GM18868 (cell line): ENCODE data around the gene CAMK1D.

Source experiments
- ATAC-seq: cut with Tn5 transposase; IDR thresholded peaks from one replicate; pipeline ENCODE4 v1.9.1; 2021; ENCODE audit warnings: mild to moderate bottlenecking, moderate library complexity; ENCODE audit not compliant: unreplicated experiment

The CAMK1D gene

GRCh38 chr10:12369982-12370381 is 20.6 kb downstream of the CAMK1D start:
- ATAC-seq = no peak

- ATAC-seq = no peak
These were observed 23.5 kb downstream of the CAMK1D start for GRCh38 chr10:12372846-12373245.

GRCh38 chr10:12375076-12375504 is 25.7 kb downstream of the CAMK1D start:
- ATAC-seq = no peak

DNA sequence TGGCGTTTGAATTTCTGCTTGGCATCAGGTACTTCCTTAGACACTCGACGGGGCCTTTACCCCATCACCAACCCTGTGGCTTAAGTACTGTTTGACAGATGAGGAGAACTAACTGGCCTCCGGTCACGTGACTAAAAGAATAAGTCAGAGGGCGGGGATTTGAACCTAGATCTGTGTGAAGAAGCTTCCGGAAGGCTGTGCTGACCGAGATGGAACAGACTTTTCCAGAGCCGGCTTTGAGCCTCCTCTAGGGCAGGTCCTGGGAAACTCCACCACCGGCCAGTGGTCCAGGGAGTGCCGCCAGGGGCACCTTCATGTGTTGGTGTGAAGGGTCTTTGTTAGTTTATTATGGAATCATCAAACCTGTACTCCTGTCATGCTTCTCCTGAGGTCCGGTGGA is 26.9 kb downstream of the CAMK1D start:
- no peak for ATAC-seq

DNA sequence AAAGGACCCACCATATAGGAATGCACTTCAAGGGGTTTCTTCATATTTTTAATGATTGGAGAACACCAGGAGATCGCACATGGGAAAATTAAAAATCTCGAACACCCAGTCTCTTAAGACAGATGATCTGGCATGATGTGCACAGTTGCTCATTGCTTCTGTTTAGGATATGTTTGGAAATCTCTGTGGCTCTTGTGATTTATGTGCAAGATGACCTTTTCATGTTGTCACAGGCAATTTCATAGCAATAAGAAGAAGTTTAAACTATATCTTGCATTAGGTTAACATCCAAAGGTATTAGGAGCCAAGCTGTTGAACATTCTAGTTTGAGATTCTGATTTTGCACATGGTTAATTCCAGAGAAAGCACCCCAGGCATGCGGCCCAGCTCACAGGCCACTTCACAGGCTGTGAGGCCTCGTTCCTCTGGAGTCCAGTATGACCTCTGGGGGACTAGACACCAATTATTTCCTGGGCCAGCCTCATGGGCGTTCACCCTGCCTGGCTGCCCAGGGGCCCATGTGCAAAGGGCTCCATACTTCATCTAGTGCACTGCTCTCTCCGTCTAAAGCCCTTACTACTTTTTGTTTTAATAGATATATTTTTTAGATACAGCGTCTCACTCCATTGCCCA is 28.4 kb downstream of the CAMK1D start:
- ATAC-seq = no peak

- ATAC-seq = no peak
These were observed 31.7 kb downstream of the CAMK1D start for GRCh38 chr10:12380999-12381398.

DNA sequence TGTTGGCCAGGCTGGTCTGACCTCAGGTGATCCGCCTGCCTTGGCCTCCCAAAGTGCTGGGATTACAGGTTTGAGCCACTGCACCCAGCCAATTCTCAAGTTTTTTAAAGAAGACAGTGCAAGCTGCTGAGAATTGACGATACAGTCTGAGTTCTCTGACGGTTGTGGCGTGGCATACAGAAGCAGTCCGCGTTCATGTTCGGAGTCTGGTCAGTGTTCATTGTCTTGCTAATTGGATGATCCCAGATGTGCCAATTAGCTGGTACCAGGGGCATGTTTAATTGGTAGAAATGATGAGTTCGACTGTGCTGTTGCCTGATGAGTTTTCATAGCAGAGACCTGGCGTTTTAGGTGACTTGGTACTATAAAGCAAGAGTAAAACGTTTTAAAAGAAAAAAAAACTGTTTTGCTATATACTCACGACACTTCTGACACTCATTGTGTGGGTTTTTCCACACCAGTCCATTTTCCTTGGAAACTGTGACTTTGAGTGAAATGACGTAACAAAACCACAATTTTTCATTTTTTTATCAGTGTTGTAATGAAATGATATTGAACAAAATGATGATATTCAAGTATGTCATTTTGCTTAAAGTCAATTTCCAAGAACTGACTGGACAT is 32.3 kb downstream of the CAMK1D start:
- ATAC-seq = no peak

DNA sequence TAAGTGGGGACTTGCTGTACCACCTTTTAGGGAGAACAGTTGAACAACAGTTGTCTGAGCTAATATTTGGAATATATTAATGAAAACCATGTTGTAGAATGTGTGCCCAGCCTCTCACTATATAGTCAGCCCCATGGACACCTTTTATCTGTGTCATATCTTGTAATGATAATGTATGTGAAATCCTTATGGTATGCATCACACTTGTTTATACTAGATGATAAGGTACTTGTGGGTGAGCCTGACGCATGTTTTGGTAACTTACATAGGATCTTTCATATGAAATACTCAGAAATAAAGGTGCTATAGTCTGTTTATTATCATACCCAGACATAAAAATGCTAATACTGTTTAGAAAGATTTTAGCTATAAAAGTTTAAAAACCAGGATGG is 32.8 kb downstream of the CAMK1D start:
- no peak for ATAC-seq

- ATAC-seq = no peak
These were observed 33.7 kb downstream of the CAMK1D start for GRCh38 chr10:12382956-12383531.

- no peak for ATAC-seq
These were observed 35.6 kb downstream of the CAMK1D start for GRCh38 chr10:12384906-12385305.

- no peak for ATAC-seq
These were observed 38.3 kb downstream of the CAMK1D start for GRCh38 chr10:12387561-12388210.

DNA sequence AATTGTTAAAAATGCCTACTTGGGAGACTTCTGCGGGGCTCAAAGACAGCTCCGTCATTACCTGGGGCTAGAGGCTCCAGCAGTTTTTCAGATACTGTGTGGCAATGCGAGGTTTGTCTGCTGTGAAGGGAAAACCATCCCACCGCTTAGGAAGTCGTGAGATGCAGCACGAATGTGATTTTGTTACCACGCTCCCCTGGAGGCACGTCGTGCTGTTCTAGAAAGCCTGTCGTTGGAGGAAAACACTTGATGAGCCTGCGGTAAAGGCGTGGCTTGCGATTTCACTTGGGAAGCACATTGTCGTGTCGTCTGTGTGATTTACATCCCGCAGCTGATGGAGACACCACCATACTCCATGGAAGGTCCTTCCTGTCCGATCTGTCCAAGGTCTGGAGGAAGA is 39.3 kb downstream of the CAMK1D start:
- ATAC-seq = no peak

- ATAC-seq = no peak
These were observed 39.9 kb downstream of the CAMK1D start for GRCh38 chr10:12389154-12389734.

DNA sequence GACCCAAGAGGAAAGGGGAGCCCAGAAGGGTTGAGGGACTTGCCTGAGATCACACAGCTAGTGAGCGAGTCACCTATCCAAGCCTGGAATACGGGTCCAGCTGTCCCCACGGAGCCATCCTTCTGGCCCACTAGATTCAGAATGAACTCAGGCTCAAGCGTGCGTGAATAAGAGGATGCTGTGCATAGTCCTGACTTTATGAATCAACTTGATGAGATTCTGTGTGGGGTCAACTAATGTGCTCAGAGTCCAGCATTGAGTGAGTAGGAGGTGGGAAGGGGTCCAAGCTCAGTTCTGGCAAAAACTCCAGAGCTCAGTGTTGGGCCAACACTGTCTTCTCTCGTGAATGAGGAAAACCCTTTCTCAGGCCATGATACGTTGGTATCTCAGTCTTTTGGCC is 41.4 kb downstream of the CAMK1D start:
- no peak for ATAC-seq

DNA sequence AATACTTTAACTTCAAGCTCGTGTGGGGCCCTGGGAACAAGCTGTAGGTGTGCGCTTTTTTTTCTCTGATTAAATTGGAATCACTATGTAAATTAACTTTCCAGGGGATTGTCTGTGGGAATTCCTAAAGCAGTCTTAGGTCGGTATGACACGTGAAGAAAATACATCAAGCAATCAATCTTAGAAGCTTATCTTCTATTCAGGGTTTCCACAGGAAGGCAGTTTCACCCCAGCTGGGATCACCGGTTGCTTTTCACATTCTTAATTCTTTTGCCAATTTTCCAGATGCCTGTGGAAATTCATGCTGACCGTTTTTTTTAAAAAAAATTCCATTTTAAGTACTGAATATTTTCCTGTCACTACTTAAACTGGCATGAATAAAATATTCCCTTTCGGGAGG is 41.9 kb downstream of the CAMK1D start:
- no peak for ATAC-seq

- ATAC-seq = no peak
These were observed 44.5 kb downstream of the CAMK1D start for GRCh38 chr10:12393831-12394230.

DNA sequence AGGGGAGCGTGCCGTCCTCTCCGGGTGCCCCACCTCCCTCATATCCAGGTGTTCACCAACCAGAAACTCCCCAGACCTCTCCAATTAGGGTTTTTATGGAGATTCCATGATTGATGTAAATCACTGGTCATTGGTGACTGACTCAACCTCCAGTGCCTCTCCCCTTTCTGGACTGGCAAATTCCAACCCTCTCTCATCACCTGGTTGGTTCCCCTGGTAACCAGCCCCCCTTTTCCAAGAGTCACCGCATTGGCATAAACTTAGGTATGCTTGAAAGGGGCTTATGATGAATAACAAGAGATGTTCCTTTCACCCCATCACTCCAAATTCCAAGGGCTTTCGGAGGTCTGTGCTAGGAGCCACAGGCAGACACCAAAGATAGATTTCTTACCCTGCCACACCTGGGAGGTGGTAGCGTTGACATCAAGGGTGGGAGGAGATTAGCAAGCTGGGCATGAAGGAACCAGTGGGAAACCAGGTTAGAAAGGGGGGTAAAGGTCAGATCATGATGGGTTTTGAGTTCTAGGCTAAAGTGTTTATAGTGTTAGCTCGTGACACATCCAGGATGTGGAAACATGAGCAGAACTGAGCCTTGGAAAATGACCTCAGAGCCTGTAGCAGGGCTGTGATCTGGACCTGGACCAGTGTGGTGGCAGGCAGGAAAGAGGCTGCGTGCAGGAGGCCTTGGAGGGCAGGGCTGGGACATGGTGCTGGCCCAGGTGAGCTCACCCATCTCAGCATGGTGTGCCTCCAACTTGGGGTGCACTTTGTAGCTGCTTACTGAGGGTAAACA is 45.1 kb downstream of the CAMK1D start:
- no peak for ATAC-seq

- ATAC-seq = no peak
These were observed 46.7 kb downstream of the CAMK1D start for GRCh38 chr10:12396093-12396492.

- ATAC-seq = no peak
These were observed 47.2 kb downstream of the CAMK1D start for GRCh38 chr10:12396567-12396966.

- ATAC-seq = no peak
These were observed 48.0 kb downstream of the CAMK1D start for GRCh38 chr10:12397147-12397896.
